ENCODE results near the gene KLHL29.
"Not testable (repeated sequence)": the region's sequence is repeated elsewhere in the genome, so short reads cannot be mapped to it uniquely, and the experiment has no call there.

The KLHL29 gene

GRCh38 chr2:23706613-23707078 is 321.7 kb downstream of the KLHL29 start:
- no peak for DNase-seq

GRCh38 chr2:23707096-23707495 is 322.1 kb downstream of the KLHL29 start:
- DNase-seq: no peak

GRCh38 chr2:23708771-23709170 is 323.8 kb downstream of the KLHL29 start:
- DNase-seq: no peak

- DNase-seq: no peak
Measured at GRCh38 chr2:23709311-23709710, 324.3 kb downstream of the KLHL29 start.

GRCh38 chr2:23711979-23712755 is 327.2 kb downstream of the KLHL29 start:
- DNase-seq: no peak

GRCh38 chr2:23712756-23713151 is 327.8 kb downstream of the KLHL29 start:
- no peak for DNase-seq

GRCh38 chr2:23713351-23713750 is 328.4 kb downstream of the KLHL29 start:
- no peak for DNase-seq

GRCh38 chr2:23718931-23719700 is 334.1 kb downstream of the KLHL29 start:
- no peak for DNase-seq

GRCh38 chr2:23719716-23720115 is 334.7 kb downstream of the KLHL29 start:
- no peak for DNase-seq

- DNase-seq: no peak
Measured at GRCh38 chr2:23720705-23721453, 335.9 kb downstream of the KLHL29 start.

GRCh38 chr2:23721454-23721826 is 336.5 kb downstream of the KLHL29 start:
- no peak for DNase-seq

GRCh38 chr2:23722255-23722654 is 337.3 kb downstream of the KLHL29 start:
- no peak for DNase-seq

GRCh38 chr2:23723029-23723428 is 338.1 kb downstream of the KLHL29 start:
- not testable (repeated sequence) for DNase-seq

- no peak for DNase-seq
Measured at GRCh38 chr2:23734416-23734815, 349.4 kb downstream of the KLHL29 start.

GRCh38 chr2:23736783-23737182 is 351.8 kb downstream of the KLHL29 start:
- DNase-seq: not testable (repeated sequence)

GRCh38 chr2:23745068-23745725 is 360.2 kb downstream of the KLHL29 start:
- DNase-seq: no peak

GRCh38 chr2:23745726-23746105 is 360.7 kb downstream of the KLHL29 start:
- DNase-seq: no peak

GRCh38 chr2:23746141-23746863 is 361.3 kb downstream of the KLHL29 start:
- DNase-seq: no peak

- DNase-seq: no peak
Measured at GRCh38 chr2:23751747-23752265, 366.8 kb downstream of the KLHL29 start.

- no peak for DNase-seq
Measured at GRCh38 chr2:23753291-23754010, 368.5 kb downstream of the KLHL29 start.

- no peak for DNase-seq
Measured at GRCh38 chr2:23754970-23755369, 370.0 kb downstream of the KLHL29 start.

All from NCI-H1092 treated with DMSO at 0.1 percent for 48 hours (cell line).